Measurements from ENCODE around the gene PHYKPL.

- TF ChIP-seq CTCF (IDR thresholded peaks at IDR 0.05) = no peak
- TF ChIP-seq POLR2A (IDR thresholded peaks at IDR 0.05) = no peak
- no peak for TF ChIP-seq POLR2AphosphoS5 (IDR thresholded peaks at IDR 0.05)
- no peak for TF ChIP-seq EP300 (IDR thresholded peaks at IDR 0.05)
Observed at GRCh38 chr5:178266581-178266980, 34.0 kb upstream of the PHYKPL start.
